IMR-90 (cell line): ENCODE measurements around the gene RPL19. TPM values are rescaled to one million over a fixed set of nuclear protein-coding genes. Genes with fewer than 3 reads are reported as not detected.
A peak's percentile ranks its signal among the peaks of the same experiment; 100 is the strongest.

Source experiments
- ATAC-seq: fragments of 200-7000 bp; cut with Tn5 transposase; 2 replicates; pipeline ENCODE4 v1.9.1; 2020; ENCODE audit warnings: low read depth, mild to moderate bottlenecking, moderate library complexity
- BruUV-seq: library from RNA; stranded (reverse); fragments of 400-500 nt; replicated peaks from 2 replicates; lab custom pipeline; 2021; lab: Mats Ljungman, UMichigan
- CTCF ChIA-PET: fragments of 300-600 bp; formaldehyde crosslinking; extraction: SDS; loops from one replicate; lab custom pipeline; 2021; ENCODE audit warnings: antibody characterized with exemption; lab: Yijun Ruan, JAX
- POLR2A ChIA-PET: fragments of 300-600 bp; sonication (Branson Sonifier 250); formaldehyde crosslinking; loops from one replicate; lab custom pipeline; 2022; ENCODE audit warnings: antibody characterized with exemption; ENCODE audit not compliant: unreplicated experiment; lab: Charles Lee
- DNase-seq: peaks from one replicate; pipeline ENCODE4 v3.0.0; 2013
- H2AFZ ChIP-seq: replicated peaks from 2 replicates; pipeline ENCODE3; 2013; ENCODE audit warnings: low read length, mild to moderate bottlenecking; ENCODE audit not compliant: poor library complexity
- H2AK5ac ChIP-seq: 2 replicates; pipeline ENCODE4 v1.6.1; 2013; ENCODE audit warnings: low read depth, low read length, inconsistent platforms
- H2AK9ac ChIP-seq: replicated peaks from 2 replicates; pipeline ENCODE3; 2013; ENCODE audit warnings: mild to moderate bottlenecking, low read depth, low read length, moderate library complexity; ENCODE audit not compliant: poor library complexity
- H2BK120ac ChIP-seq: 2 replicates; pipeline ENCODE4 v1.6.1; 2013; ENCODE audit warnings: low read depth, low read length, inconsistent platforms
- H2BK15ac ChIP-seq: 3 replicates; pipeline ENCODE4 v1.6.1; 2013; ENCODE audit warnings: low read depth, low read length, inconsistent platforms
- H2BK20ac ChIP-seq: 2 replicates; pipeline ENCODE4 v1.6.1; 2013; ENCODE audit warnings: low read depth, mild to moderate bottlenecking, inconsistent platforms, low read length, moderate library complexity
- H2BK5ac ChIP-seq: 2 replicates; pipeline ENCODE4 v1.6.1; 2013; ENCODE audit warnings: mild to moderate bottlenecking, low read depth, low read length, inconsistent platforms; ENCODE audit not compliant: poor library complexity, severe bottlenecking
- H3K14ac ChIP-seq: replicated peaks from 2 replicates; pipeline ENCODE4 v1.6.1; 2013; ENCODE audit warnings: low read depth, low read length, inconsistent platforms
- H3K18ac ChIP-seq: 2 replicates; pipeline ENCODE4 v1.6.1; 2013; ENCODE audit warnings: low read depth, low read length, control low read depth
- H3K23ac ChIP-seq: 2 replicates; pipeline ENCODE4 v1.6.1; 2013; ENCODE audit warnings: low read depth, low read length, inconsistent platforms
- H3K27ac ChIP-seq: 2 replicates; pipeline ENCODE4 v1.5.1; 2013; ENCODE audit warnings: mild to moderate bottlenecking, control low read depth, low read length; ENCODE audit not compliant: insufficient read depth
- H3K27me3 ChIP-seq: 2 replicates; pipeline ENCODE4 v1.6.1; 2013; ENCODE audit warnings: low read length; ENCODE audit not compliant: control insufficient read depth, insufficient read depth
- H3K36me3 ChIP-seq: 2 replicates; pipeline ENCODE4 v1.6.1; 2013; ENCODE audit warnings: low read length, mixed read lengths; ENCODE audit not compliant: control insufficient read depth, insufficient read depth
- H3K4ac ChIP-seq: 2 replicates; pipeline ENCODE4 v1.6.1; 2013; ENCODE audit warnings: low read depth, low read length, inconsistent platforms
- H3K4me1 ChIP-seq: 2 replicates; pipeline ENCODE4 v1.6.1; 2013; ENCODE audit warnings: low read length, mixed read lengths; ENCODE audit not compliant: control insufficient read depth, insufficient read depth
- H3K4me2 ChIP-seq: 2 replicates; pipeline ENCODE4 v1.6.1; 2013; ENCODE audit warnings: low read depth, mild to moderate bottlenecking, control low read depth, low read length, moderate library complexity
- H3K4me3 ChIP-seq: 2 replicates; pipeline ENCODE4 v1.5.1; 2013; ENCODE audit warnings: low read depth, mild to moderate bottlenecking, control low read depth, low read length, moderate library complexity; ENCODE audit not compliant: insufficient read depth
- H3K56ac ChIP-seq: 2 replicates; pipeline ENCODE4 v1.6.1; 2013; ENCODE audit warnings: low read length, inconsistent platforms; ENCODE audit not compliant: insufficient read depth; ENCODE audit errors: extremely low read depth
- H3K79me1 ChIP-seq, 2 experiments: 2 replicates each; pipeline ENCODE4 v1.6.1; 2013; ENCODE audit warnings: low read length in 2 of 2, inconsistent platforms in 1 of 2, low read depth in 1 of 2
- H3K9ac ChIP-seq: 2 replicates; pipeline ENCODE4 v1.6.1; 2013; ENCODE audit warnings: low read depth, low read length, control low read depth
- H3K9me1 ChIP-seq: 2 replicates; pipeline ENCODE4 v1.6.1; 2013; ENCODE audit warnings: low read length, inconsistent platforms; ENCODE audit not compliant: insufficient read depth
- H3K9me3 ChIP-seq: 2 replicates; pipeline ENCODE4 v1.6.1; 2013; ENCODE audit warnings: low read length; ENCODE audit not compliant: control insufficient read depth, insufficient read depth
- H4K20me1 ChIP-seq: 2 replicates; pipeline ENCODE4 v1.6.1; 2013; ENCODE audit warnings: low read length, inconsistent platforms; ENCODE audit not compliant: insufficient read depth
- H4K5ac ChIP-seq: 2 replicates; pipeline ENCODE4 v1.6.1; 2013; ENCODE audit warnings: mild to moderate bottlenecking, low read depth, low read length, control low read depth
- H4K8ac ChIP-seq, 2 experiments: 2 replicates each; pipeline ENCODE4 v1.6.1; 2013; ENCODE audit warnings: low read depth in 2 of 2, low read length in 2 of 2, control low read depth in 1 of 2, inconsistent platforms in 1 of 2
- H4K91ac ChIP-seq: 2 replicates; pipeline ENCODE4 v1.6.1; 2013; ENCODE audit warnings: low read depth, low read length, inconsistent platforms; ENCODE audit not compliant: insufficient read depth
- CEBPB ChIP-seq: IDR thresholded peaks from 2 replicates; pipeline ENCODE4 v1.6.1; 2012; ENCODE audit warnings: low read depth, low read length, improper control_type of control experiment
- CTCF ChIP-seq: conservative IDR thresholded peaks from 2 replicates; pipeline ENCODE4 v1.5.1; 2012; ENCODE audit warnings: mild to moderate bottlenecking, low read depth, low read length, improper control_type of control experiment
- MAFK ChIP-seq: IDR thresholded peaks from 2 replicates; pipeline ENCODE4 v1.6.1; 2012; ENCODE audit warnings: low read depth, low read length, improper control_type of control experiment
- MAZ ChIP-seq: IDR thresholded peaks from 2 replicates; pipeline ENCODE4 v1.6.1; 2012; ENCODE audit warnings: low read depth, mild to moderate bottlenecking, low read length, improper control_type of control experiment, moderate library complexity, borderline replicate concordance
- MXI1 ChIP-seq: IDR thresholded peaks from 2 replicates; pipeline ENCODE4 v1.6.1; 2012; ENCODE audit warnings: low read depth, mild to moderate bottlenecking, low read length, moderate library complexity, borderline replicate concordance
- NFE2L2 ChIP-seq: fragments of 150-350 bp; IDR thresholded peaks from 2 replicates; pipeline ENCODE4 v1.6.1; 2016; ENCODE audit warnings: low read depth, mild to moderate bottlenecking, low read length
- RAD21 ChIP-seq: IDR thresholded peaks from 2 replicates; pipeline ENCODE4 v1.6.1; 2012; ENCODE audit warnings: low read length, improper control_type of control experiment
- RFX5 ChIP-seq: IDR thresholded peaks from 2 replicates; pipeline ENCODE4 v1.8.0; 2012; ENCODE audit warnings: low read depth, mild to moderate bottlenecking, low read length, moderate library complexity
- SMC3 ChIP-seq: fragments of 150-350 bp; IDR thresholded peaks from 2 replicates; pipeline ENCODE4 v1.6.1; 2016; ENCODE audit warnings: low read depth, mild to moderate bottlenecking, antibody characterized with exemption, low read length, moderate library complexity
- WGBS, 2 experiments: methylation state at CpG; one replicate each; pipeline versions ENCODE4 v1.1.5 to v1.1.7; 2013; ENCODE audit warnings: missing lambda C conversion rate in 2 of 2; ENCODE audit not compliant: insufficient read length in 1 of 2; ENCODE audit errors: extremely low coverage in 2 of 2; 5-methylcytosine and 5-hydroxymethylcytosine counted together
- dilution Hi-C: fragments of 300-500 bp; cut with HindIII; formaldehyde crosslinking; loops from one replicate; pipeline ENCODE4 v1.14.3; 2018; ENCODE audit warnings: low sequenced_read_pairs; ENCODE audit not compliant: unreplicated experiment
- in situ Hi-C: fragments of 300-500 bp; cut with MboI; formaldehyde crosslinking; loops from 3 replicates; pipeline ENCODE4 v1.14.3; 2019; ENCODE audit warnings: low sequenced_read_pairs, inconsistent platforms, mixed read lengths
- intact Hi-C: fragments of 100-400 bp; cut with micrococcal nuclease; formaldehyde crosslinking; loops from 2 replicates; pipeline ENCODE4 v1.10.0; 2022
- polyA plus RNA-seq, 3 experiments: library from polyadenylated mRNA; depleted of rRNA; stranded (reverse); fragments of >200 nt; gene quantifications; 2 replicates each; pipeline ENCODE4 v1.2.3, GENCODE V29; 2012; ENCODE audit warnings: low replicate concordance in 1 of 3
- total RNA-seq: library from RNA; depleted of rRNA; stranded (reverse); fragments of >200 nt; gene quantifications from 2 replicates; pipeline ENCODE4 v1.2.3, GENCODE V29; 2012
- TF ChIP-seq, protein P1 (sequence below): fragments of 150-350 bp; IDR thresholded peaks from 2 replicates; pipeline ENCODE4 v1.6.1; 2017; ENCODE audit warnings: mild to moderate bottlenecking, antibody characterized with exemption, low read length, low read depth
- TF ChIP-seq, protein P2 (sequence below): fragments of 150-350 bp; IDR thresholded peaks from 2 replicates; pipeline ENCODE4 v1.6.1; 2016; ENCODE audit warnings: low read depth, mild to moderate bottlenecking, low read length, moderate library complexity, borderline replicate concordance

Gene RPL19
- total and polyA plus RNA-seq, 2 of the 4 experiments (the other 2 are of a cell fraction): 2,101 to 2,466 TPM

DNA sequence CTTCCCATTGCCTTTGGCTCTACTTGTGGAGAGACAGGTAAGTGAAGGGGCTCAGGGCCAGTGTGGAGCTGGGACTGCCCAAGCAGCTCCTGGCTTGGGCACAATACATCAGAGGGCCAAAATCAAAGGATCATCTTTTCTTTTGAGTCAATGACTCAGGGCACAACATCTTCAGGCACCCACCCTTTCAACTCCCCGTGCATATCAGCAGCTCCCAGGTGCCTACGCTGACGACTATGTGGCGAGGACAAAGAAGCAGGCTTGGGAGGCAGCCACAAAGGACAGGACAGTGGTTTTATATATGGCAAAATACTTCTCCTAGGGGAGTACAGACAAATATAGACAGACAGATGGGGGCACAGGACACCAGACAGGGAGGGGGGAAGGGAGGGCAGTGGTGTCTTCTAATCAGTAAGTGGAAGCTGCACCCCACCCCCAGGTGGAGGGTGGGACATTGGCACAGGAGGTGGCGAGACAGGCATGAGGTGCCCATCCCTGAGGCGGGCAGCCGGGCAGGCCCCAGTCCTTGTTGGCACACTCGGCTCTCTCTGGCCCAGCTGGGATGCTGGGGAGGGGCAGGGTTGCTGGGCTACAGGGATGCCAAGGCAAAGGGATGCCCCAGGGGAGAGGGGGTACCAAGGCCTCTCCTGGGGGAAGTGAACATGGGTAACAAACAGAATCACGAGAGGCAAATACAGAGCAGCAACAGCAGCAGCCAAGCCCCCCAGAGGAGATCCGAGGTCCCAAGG is 26.4 kb upstream of the RPL19 start:
- H3K27ac ChIP-seq: no peak overlapping the region
- H2BK15ac ChIP-seq: no peak overlapping the region
- no TSS peak for BruUV-seq
- H3K27me3 ChIP-seq: no peaks in the 10 kb centered on the region; the same call in 1 of the 2 replicates
- peaks cover 20% of the 10 kb centered on the region for H3K36me3 ChIP-seq
- dilution Hi-C loops (no loop called here), intact Hi-C loops (no loop called here), in situ Hi-C loops (no loop called here)
- 0 out of 4 replicates have a peak, but pooled peaks cover 0 to 2% of the 10 kb centered on the region in 2 experiments for H3K79me1 ChIP-seq
- H3K4me1 ChIP-seq: no peaks in the 10 kb centered on the region
- no peak overlapping the region for H3K9ac ChIP-seq
- no peak for ATAC-seq
- H4K91ac ChIP-seq: no peak overlapping the region
- H2BK5ac ChIP-seq: no peak overlapping the region
- H4K20me1 ChIP-seq: peaks cover 10% of the 10 kb centered on the region
- no peak for TF ChIP-seq MXI1
- TF ChIP-seq MAFK: no peak
- no peak for TF ChIP-seq CEBPB
- TF ChIP-seq NFE2L2: no peak
- no peak for TF ChIP-seq RFX5
- TF ChIP-seq RAD21: no peak
- TF ChIP-seq, protein P1, sequence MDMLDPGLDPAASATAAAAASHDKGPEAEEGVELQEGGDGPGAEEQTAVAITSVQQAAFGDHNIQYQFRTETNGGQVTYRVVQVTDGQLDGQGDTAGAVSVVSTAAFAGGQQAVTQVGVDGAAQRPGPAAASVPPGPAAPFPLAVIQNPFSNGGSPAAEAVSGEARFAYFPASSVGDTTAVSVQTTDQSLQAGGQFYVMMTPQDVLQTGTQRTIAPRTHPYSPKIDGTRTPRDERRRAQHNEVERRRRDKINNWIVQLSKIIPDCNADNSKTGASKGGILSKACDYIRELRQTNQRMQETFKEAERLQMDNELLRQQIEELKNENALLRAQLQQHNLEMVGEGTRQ: no peak
- TF ChIP-seq SMC3: no peak
- TF ChIP-seq, protein P2, sequence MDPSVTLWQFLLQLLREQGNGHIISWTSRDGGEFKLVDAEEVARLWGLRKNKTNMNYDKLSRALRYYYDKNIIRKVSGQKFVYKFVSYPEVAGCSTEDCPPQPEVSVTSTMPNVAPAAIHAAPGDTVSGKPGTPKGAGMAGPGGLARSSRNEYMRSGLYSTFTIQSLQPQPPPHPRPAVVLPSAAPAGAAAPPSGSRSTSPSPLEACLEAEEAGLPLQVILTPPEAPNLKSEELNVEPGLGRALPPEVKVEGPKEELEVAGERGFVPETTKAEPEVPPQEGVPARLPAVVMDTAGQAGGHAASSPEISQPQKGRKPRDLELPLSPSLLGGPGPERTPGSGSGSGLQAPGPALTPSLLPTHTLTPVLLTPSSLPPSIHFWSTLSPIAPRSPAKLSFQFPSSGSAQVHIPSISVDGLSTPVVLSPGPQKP: no peak
- TF ChIP-seq MAZ: no peak
- no peak for TF ChIP-seq CTCF
- H4K5ac ChIP-seq: no peak overlapping the region
- POLR2A ChIA-PET: no interaction called here
- H2BK20ac ChIP-seq: no peak overlapping the region
- no peak overlapping the region for H2BK120ac ChIP-seq
- H3K9me1 ChIP-seq: peaks cover 10% of the 10 kb centered on the region; the same call in 1 of the 2 replicates
- no peak overlapping the region for H3K14ac ChIP-seq
- H3K4me2 ChIP-seq: no peak overlapping the region
- 60% methylated on average over 1 of the region's 10 CpGs; no CpG with 5 or more reads in 1 of the 2 experiments for WGBS, 2 experiments
- no peak overlapping the region for H3K56ac ChIP-seq
- no peak overlapping the region for H2AFZ ChIP-seq
- H3K9me3 ChIP-seq: no peaks in the 10 kb centered on the region
- no peak overlapping the region for H2AK5ac ChIP-seq
- H4K8ac ChIP-seq: no peak overlapping the region
- no peak overlapping the region for H3K18ac ChIP-seq
- no peak overlapping the region for H3K4ac ChIP-seq
- CTCF ChIA-PET: interaction anchor here (0.5 to 2.7 kb wide), 3 partner anchors 9 to 177 kb away, joined by 3 to 19 read pairs (median 3); no protein-coding TSS in a partner anchor
- H3K23ac ChIP-seq: no peak overlapping the region
- no peak overlapping the region for H3K4me3 ChIP-seq
- DNase-seq: no peak
- peak overlapping the region; percentile 23 for H2AK9ac ChIP-seq
